SU-DHL-6 (cell line): ENCODE data around the gene CROCC.

Source experiments
- H2AFZ ChIP-seq: fragments of 200-600 bp; sonication (generic); 2 replicates; pipeline ENCODE4 v1.6.1; 2014; ENCODE audit warnings: low read depth, mild to moderate bottlenecking, moderate library complexity, mixed read lengths, antibody characterized with exemption, low read length; ENCODE audit not compliant: severe bottlenecking
- H3F3A ChIP-seq: fragments of 200-600 bp; shearing (Covaris generic); 2 replicates; pipeline ENCODE4 v1.6.0; 2016; ENCODE audit warnings: antibody characterized with exemption, mild to moderate bottlenecking; ENCODE audit not compliant: insufficient read depth
- H3K27ac ChIP-seq: fragments of 200-600 bp; sonication (generic); 2 replicates; pipeline ENCODE4 v1.5.1; 2016; ENCODE audit warnings: low read depth, mild to moderate bottlenecking, low read length, moderate library complexity, mixed read lengths
- H3K27me3 ChIP-seq: fragments of 200-600 bp; sonication (generic), shearing (Covaris generic); 2 replicates; pipeline ENCODE4 v1.6.0; 2014; ENCODE audit warnings: mild to moderate bottlenecking, low read length
- H3K36me3 ChIP-seq: fragments of 200-600 bp; sonication (generic); 2 replicates; pipeline ENCODE4 v1.6.1; 2014; ENCODE audit warnings: mild to moderate bottlenecking, low read length, mixed read lengths
- H3K4me2 ChIP-seq: fragments of 300-600, 200-600 bp; shearing (Covaris generic), sonication (generic); 2 replicates; pipeline ENCODE4 v1.6.0; 2014; ENCODE audit warnings: low read length, low read depth, mild to moderate bottlenecking; ENCODE audit not compliant: poor library complexity, severe bottlenecking
- H3K4me3 ChIP-seq: fragments of 200-600 bp; sonication (generic); 2 replicates; pipeline ENCODE4 v1.5.1; 2014; ENCODE audit warnings: antibody characterized with exemption, low read length, mild to moderate bottlenecking, mixed read lengths; ENCODE audit not compliant: insufficient read depth, poor library complexity, severe bottlenecking
- H3K79me2 ChIP-seq: fragments of 200-600 bp; sonication (generic); 2 replicates; pipeline ENCODE4 v1.6.1; 2014; ENCODE audit warnings: mild to moderate bottlenecking, low read length, moderate library complexity; ENCODE audit not compliant: insufficient read depth
- H3K9ac ChIP-seq: fragments of 200-600 bp; sonication (generic); 2 replicates; pipeline ENCODE4 v1.7.0; 2014; ENCODE audit warnings: mild to moderate bottlenecking, low read length
- H3K9me2 ChIP-seq: fragments of 200-600 bp; sonication (generic); replicated peaks from 2 replicates; pipeline ENCODE4 v1.6.1; 2014; ENCODE audit warnings: low read length; ENCODE audit not compliant: insufficient read depth
- H3K9me3 ChIP-seq: fragments of 200-600 bp; sonication (generic); 2 replicates; pipeline ENCODE4 v1.6.1; 2014; ENCODE audit warnings: low read length, mixed read lengths; ENCODE audit not compliant: insufficient read depth
- H4K20me1 ChIP-seq: fragments of 200-600 bp; sonication (generic); 2 replicates; pipeline ENCODE4 v1.6.1; 2014; ENCODE audit warnings: low read depth, mild to moderate bottlenecking, antibody characterized with exemption, low read length, moderate library complexity, mixed read lengths
- EZH2phosphoT487 ChIP-seq: fragments of 200-600 bp; sonication (generic), shearing (Covaris generic); conservative IDR thresholded peaks from 2 replicates; pipeline ENCODE4 v1.6.1; 2018; ENCODE audit warnings: mild to moderate bottlenecking, antibody characterized with exemption, low read length, moderate library complexity, mixed read lengths
- TF ChIP-seq, protein P1 (sequence below): fragments of 200-600 bp; sonication (generic); IDR thresholded peaks from one replicate; pipeline ENCODE4 v1.5.1; 2017; ENCODE audit warnings: antibody characterized with exemption, mild to moderate bottlenecking, low read length, moderate library complexity; ENCODE audit not compliant: insufficient read depth, poor library complexity, severe bottlenecking

Gene CROCC

DNA sequence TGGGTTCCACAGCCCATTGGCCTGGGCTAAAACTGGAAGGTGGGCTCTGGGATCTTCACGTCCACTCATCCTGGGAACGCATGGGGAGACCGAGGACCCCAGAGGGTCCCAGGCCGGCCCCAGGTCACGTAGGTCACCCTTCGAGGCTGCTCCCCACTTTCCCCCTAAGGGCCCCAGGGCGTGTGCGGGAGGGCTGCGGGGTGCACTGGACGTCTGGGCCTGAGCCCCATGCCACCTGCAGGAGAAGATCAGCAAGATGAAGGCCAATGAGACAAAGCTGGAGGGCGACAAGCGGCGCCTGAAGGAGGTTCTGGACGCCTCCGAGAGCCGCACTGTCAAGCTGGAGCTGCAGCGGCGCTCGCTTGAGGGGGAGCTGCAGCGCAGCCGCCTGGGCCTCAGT is 46.2 kb downstream of the CROCC start:
- Histone ChIP-seq H3K4me2 (no peak overlapping the region), H2AFZ (no peak overlapping the region), H3K9ac (no peak overlapping the region), H3K9me2 (no peaks in the 10 kb centered on the region), H4K20me1 (no peaks in the 10 kb centered on the region), H3K36me3 (no peaks in the 10 kb centered on the region), H3F3A (no peaks in the 10 kb centered on the region), H3K9me3 (no peaks in the 10 kb centered on the region), H3K79me2 (no peaks in the 10 kb centered on the region), H3K4me3 (no peak overlapping the region), H3K27ac (no peak overlapping the region), H3K27me3 (no peaks in the 10 kb centered on the region)
- TF ChIP-seq, protein P1, sequence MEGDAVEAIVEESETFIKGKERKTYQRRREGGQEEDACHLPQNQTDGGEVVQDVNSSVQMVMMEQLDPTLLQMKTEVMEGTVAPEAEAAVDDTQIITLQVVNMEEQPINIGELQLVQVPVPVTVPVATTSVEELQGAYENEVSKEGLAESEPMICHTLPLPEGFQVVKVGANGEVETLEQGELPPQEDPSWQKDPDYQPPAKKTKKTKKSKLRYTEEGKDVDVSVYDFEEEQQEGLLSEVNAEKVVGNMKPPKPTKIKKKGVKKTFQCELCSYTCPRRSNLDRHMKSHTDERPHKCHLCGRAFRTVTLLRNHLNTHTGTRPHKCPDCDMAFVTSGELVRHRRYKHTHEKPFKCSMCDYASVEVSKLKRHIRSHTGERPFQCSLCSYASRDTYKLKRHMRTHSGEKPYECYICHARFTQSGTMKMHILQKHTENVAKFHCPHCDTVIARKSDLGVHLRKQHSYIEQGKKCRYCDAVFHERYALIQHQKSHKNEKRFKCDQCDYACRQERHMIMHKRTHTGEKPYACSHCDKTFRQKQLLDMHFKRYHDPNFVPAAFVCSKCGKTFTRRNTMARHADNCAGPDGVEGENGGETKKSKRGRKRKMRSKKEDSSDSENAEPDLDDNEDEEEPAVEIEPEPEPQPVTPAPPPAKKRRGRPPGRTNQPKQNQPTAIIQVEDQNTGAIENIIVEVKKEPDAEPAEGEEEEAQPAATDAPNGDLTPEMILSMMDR, result no peak
- TF ChIP-seq EZH2phosphoT487, result no peak

DNA sequence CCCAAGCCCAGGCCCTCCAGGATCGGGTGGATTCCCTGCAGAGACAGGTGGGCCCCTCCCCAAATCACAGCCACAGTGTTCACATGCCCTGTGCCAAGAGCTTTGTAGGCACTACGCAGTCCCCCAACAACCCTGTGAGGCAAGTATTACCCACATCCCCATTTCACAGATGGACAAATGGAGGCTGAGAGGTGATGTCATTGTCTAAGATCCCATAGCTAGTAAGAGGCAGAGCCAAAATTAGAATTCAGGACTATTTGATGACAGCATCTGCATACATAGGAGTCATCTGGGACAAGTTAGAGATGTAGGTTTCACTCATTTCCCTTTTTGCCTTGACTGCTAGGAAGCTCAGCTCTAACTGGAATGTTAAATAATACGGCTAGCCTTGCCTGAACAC is 46.6 kb downstream of the CROCC start:
- no peak overlapping the region for H3K4me3 ChIP-seq
- H3K9me2 ChIP-seq, result no peaks in the 10 kb centered on the region
- no peak overlapping the region for H3K27ac ChIP-seq
- no peak overlapping the region for H3K9ac ChIP-seq
- H3K4me2 ChIP-seq, result no peak overlapping the region
- TF ChIP-seq, protein P1, result no peak
- no peak for TF ChIP-seq EZH2phosphoT487
- H2AFZ ChIP-seq, result no peak overlapping the region
- H3K27me3 ChIP-seq, result no peaks in the 10 kb centered on the region
- H3K79me2 ChIP-seq, result no peaks in the 10 kb centered on the region
- no peaks in the 10 kb centered on the region for H3K9me3 ChIP-seq
- no peaks in the 10 kb centered on the region for H3F3A ChIP-seq
- no peaks in the 10 kb centered on the region for H3K36me3 ChIP-seq
- no peaks in the 10 kb centered on the region for H4K20me1 ChIP-seq

DNA sequence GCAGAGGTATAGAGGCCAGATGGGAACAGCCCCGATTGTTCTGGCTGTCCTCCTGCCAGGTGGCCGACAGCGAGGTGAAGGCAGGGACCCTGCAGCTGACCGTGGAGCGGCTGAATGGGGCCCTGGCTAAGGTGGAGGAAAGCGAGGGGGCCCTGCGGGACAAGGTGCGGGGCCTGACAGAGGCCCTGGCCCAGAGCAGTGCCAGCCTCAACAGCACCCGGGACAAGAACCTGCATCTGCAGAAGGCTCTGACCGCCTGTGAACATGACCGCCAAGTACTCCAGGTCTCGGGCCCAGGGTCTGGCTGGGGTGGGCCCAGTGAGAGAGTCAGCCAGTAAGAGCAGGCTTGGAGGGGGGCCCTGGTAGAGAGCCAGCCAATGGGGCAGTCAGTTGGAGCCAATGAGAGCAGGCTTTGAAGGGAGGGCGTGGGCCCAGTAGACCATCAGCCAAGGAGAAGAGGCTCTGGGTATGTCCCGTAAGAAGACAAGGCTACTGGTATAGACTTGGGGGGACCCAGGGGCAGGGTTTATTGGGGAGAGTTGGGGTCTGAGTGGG is 47.4 kb downstream of the CROCC start:
- H3K4me3 ChIP-seq, result no peak overlapping the region
- H3F3A ChIP-seq, result no peaks in the 10 kb centered on the region
- H3K79me2 ChIP-seq, result no peaks in the 10 kb centered on the region
- no peak overlapping the region for H2AFZ ChIP-seq
- H3K9me3 ChIP-seq, result no peaks in the 10 kb centered on the region
- H3K9me2 ChIP-seq, result no peaks in the 10 kb centered on the region
- H3K36me3 ChIP-seq, result no peaks in the 10 kb centered on the region
- no peak overlapping the region for H3K4me2 ChIP-seq
- no peak overlapping the region for H3K27ac ChIP-seq
- no peaks in the 10 kb centered on the region for H4K20me1 ChIP-seq
- no peak for TF ChIP-seq EZH2phosphoT487
- no peaks in the 10 kb centered on the region for H3K27me3 ChIP-seq
- no peak overlapping the region for H3K9ac ChIP-seq

DNA sequence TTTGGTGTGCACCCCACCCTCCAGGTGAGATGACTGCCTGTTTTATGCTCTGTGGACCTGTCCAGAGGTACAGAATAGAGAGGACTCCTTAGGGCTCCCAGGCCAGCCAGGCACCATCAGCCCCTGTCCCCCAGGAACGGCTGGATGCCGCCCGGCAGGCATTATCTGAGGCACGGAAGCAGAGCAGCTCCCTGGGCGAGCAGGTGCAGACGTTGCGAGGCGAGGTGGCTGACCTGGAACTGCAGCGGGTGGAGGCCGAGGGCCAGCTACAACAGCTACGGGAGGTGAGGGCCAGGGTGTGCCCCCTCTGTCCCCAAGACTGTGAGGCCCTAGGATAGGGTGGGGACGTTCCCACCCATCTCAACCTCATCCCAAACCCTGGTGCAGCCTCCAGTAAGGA is 47.9 kb downstream of the CROCC start:
- Histone ChIP-seq H3K79me2 (no peaks in the 10 kb centered on the region), H3F3A (no peaks in the 10 kb centered on the region), H3K4me3 (no peak overlapping the region), H3K27ac (no peak overlapping the region), H4K20me1 (no peaks in the 10 kb centered on the region), H3K9me3 (no peaks in the 10 kb centered on the region), H3K27me3 (no peaks in the 10 kb centered on the region), H3K9me2 (no peaks in the 10 kb centered on the region), H3K9ac (no peak overlapping the region), H3K36me3 (no peaks in the 10 kb centered on the region), H2AFZ (no peak overlapping the region), H3K4me2 (no peak overlapping the region)
- TF ChIP-seq, protein P1, result no peak
- TF ChIP-seq EZH2phosphoT487, result no peak
